ENCODE results near the gene HP1BP3.

The HP1BP3 gene

DNA sequence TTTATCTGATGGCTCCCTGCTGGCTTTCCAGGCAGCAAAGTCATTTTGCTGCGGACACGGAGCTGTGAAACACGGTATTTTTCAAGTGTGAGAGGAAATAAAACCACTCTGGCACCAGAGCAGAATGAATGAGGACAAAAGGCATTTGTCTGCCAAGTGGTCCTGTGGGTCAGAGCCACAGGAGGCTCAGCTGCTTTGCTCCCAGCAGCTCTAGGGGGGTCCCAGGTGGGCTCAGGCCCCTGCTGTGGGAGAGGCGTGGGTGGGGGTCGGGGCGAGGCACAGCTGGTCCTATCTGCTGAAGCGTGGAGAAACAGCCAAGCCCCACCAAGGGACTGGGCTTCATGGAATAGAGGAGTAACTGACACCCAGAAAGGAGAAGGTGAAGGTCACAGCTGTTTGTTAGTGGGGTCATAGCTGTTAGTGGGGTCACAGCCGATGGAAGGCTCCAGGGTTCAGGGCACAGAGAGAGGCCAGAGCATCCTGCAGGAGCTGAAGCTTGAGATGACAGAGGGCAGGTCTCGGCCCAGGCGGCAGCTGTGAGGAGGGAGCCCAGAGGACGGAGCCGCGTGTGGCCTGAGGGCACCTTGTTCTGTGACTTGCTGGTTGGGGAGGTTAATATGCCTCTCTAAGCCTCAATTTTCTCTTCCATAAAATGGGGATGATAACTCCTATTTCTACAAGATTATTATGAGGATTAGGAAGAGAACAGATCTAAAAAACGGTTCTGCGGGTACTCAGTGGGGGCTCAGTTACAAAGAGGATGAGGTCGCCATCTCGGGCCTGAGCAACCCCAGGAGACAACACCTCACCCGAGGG is 76.4 kb downstream of the HP1BP3 start:
- DNase-seq = no peak

DNA sequence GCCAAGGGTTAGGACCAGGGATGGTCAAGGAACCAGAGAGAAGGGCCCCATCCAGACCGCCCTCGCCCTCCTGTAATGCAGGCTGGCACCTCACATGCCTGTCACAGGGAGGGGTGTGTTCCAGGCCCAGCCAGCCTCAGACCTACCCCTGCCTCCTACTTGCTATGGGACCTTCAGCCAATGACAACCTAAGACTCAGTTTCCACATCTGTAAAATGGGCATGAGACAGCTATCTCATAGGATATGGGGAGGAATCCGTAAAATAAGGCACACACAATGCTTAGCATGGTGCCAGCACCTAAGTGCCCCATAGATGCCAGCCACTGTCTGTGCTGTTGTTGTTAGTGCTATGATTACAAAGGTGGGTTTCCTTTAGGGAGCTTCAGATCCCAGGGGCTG is 77.2 kb downstream of the HP1BP3 start:
- DNase-seq = no peak

DNA sequence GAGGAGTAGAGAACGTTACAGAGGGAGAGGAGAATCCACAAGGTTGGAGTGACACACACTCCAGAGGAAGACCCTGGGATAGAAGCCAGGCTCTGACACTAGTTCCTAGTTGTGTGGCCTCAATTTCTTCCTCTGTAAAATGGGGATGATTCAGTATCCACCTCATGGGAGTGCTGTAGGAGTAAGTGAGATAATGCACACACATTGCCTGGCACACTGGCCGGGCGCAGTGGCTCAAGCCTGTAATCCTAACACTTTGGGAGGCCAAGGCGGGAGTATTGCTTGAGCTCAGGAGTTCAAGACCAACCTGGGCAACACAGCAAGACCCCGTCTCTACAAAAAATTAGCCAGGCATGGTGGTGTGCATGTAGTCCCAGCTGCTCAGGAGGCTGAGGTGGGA is 78.2 kb downstream of the HP1BP3 start:
- DNase-seq = no peak

DNA sequence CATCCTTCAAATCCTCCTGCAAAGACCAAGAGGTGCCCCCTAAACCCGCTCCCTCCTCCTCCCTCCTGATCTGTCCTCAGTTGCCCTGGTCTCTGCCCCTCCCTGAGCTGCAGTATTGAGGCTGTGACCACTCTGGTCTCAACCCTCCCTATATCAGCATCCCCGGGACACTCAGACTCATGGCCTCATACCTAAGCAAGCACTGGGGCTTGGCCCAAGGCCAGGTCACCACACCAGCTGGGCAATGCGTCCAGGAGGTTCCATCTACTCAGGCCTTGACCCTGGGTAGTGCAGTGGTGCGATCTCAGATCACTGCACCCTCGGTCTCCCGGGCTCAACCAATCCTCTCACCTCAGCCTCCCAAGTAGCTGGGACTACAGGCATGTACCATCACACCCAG is 79.0 kb downstream of the HP1BP3 start:
- no peak for DNase-seq

DNA sequence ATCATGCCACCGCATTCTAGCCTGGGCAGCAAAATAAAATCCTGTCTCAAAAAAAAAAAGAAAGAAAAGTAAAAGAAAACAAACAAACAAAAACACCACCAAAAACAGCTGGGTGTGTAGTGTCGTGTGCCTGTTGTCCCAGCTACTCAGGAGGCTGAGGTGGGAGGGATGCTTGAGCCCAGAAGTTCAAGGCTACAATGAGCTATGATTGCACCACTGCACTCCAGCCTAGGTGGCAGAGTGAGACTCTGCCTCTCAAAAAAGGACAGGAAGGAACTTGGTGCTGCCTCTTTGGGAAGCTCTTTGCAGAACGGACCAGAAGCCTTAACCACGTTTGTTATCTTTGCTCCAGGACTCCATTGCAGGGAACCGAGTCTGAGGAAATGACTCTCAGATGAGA is 80.3 kb downstream of the HP1BP3 start:
- DNase-seq = no peak

DNA sequence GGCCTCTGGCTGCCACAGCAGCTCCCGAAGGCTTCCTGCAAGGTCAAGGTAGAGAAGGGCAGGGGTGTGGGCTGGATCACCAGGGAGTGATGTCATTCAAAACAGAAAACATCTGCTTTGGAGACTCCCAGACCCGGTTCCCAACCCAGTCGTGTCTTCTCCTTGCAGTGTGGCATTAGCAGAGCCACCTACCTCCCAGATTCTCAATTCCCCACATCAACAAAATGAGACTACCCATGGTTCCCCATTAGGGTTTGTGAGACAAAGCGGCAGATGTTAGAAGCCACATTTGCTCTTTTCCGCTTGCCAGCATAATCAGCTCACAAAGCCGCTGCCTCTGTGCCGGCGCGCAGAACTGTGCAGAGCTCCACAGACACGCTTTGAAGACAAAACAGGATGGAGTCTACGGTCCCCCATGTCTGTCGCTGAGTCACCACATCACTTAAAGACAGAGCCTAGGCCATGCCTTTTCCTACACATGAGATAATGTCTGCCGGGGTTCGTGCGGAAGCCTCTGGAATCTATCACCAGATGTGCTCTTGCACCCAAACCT is 81.8 kb downstream of the HP1BP3 start:
- no peak for DNase-seq

DNA sequence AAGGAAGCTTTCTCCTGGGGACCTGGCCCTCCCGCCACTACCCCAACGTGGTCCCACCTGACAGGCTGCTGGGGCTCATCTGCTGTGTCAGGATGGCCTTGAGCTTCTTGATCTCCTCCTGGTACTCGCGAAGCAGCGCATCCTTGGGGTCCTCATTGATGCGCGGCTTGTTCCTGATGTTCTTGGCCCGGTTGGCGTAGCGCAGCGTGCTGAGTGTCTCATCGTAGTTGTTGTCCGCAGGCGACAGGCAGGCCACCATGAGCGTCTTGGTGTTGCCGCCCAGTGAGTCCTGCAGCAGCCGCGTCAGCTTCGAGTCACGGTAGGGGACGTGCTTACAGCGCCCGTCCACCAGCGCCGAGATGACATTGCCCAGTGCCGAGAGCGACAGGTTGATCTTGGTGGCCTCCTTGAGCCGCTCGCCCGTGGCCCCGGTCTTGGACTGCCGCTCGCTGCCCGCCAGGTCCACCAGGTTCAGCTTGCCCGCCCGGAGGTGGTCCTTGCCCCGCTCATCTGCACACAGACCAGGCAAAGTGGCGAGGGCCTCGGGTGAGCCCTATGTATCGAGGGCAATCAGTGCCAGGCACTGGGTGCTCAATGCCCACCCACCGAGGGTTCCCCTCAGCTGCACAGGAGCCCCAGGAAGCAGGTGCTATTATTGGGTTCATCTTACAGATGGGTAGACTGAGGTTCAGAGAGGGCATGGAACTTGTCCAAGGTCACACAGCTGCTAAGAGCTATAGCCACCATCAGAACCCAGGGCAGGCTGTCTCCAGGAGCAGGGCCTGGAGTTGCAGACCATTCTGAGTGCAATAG is 82.5 kb downstream of the HP1BP3 start:
- no peak for DNase-seq

DNA sequence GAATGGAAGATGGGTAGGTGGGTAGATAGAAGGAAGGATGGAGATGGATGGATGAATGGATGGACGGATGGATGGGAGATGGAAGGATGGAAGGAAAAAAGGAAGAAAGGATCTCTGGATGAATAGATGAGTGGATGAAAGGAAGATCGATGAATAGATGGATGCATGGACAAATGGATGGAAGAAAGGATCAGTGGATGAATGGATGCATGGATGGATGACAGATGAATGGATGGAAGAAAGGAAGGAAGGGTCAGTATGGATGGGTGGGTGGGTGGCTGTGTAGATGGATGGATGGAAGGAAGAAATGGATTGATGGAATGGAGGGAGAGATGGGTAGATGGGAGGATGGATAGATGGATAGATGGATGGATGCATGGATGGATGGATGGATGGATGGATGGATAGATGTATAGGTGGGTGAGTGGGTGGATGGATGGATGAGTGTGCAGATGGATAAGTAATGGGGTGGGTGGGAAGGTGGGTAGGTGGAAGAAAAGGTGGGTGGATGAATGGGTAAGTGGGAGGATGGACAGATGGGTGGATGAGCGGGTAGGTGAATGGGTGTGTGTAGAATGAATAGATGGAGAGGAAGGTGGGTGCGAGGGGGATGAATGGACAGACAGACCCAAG is 83.9 kb downstream of the HP1BP3 start:
- DNase-seq = no peak

DNA sequence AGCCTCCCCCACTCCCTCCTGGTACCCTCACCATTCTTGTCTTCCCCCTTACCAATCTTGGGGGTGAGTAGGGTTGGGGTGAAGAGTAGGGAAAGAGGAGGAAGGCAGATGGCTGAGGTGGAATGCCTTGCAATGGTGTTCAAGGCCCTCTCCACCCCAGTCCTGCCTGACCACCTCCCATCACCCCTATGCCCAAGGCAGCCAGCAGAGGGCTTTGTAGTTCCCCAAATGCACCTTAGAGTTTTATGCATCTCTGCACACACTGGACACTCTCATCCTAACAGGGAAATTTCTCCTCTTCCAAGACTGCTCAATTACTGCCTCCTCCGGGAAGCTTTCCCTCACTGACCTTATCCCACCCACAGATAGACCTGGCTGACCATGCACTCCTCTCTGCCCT is 84.7 kb downstream of the HP1BP3 start:
- no peak for DNase-seq

DNA sequence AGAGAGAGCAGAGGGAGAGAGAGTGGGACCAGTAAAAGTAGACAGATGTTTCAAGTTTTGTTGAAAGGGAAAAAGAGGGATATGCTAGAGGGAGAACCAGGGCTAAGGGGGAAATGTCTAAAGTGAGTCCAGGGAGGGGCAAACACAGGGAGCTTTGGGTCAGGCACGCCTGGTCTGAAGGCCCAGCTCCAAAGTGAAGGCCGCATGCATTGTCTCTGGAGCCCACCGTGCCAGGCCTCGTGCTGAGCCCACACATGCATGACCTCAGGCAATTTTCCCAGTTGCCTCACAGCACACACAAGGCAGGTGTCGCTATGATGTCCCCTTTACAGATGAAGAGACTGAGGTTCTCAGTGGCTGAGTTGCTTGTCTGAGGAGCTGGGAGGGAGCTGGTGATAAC is 85.3 kb downstream of the HP1BP3 start:
- DNase-seq = no peak

DNA sequence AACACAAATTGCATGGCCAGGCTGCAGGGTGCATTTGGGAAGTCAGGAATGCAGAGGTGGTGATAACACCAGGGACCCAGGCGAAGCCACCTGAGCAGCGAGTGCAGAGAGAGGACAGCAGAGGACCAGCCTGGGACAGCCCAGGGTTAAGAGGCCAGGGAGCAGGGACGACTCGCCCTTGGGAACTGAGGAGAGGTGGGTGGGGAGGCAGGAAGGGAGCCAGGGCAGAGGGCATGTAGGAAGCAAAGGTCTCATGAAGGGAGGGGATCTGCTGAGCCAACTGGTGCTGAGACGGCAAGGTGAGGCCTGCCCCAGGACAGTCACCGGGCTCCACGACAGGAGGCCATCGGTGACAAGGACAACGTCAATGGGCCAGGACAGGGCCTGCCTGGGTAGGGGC is 85.7 kb downstream of the HP1BP3 start:
- no peak for DNase-seq

DNA sequence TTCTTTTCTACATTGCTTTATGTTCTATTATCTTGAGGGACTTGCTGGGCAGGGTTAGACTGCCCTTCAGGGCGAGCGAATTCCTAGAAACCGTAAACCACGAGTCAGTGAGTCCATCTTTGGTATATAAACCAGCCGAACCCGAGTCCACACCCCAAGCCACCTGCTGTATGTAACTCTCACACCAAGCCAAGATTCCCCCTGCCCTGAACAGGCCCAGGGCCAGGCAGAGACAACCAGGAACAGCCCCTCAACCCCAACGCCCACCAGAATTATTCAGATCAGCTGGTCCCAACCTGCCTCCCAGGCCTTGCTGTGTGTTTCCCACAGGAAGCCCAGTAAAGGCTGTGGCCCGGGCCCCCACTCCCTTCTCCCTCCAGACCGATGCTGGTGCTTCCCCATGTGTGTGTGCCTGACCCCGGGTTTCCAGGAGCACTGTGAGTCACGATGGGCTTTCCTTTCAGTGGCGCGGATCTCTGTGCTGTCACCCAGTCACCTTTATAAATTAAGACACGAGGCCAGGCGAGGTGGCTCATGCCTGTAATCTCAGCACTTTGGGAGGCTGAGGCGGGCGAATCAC is 86.4 kb downstream of the HP1BP3 start:
- no peak for DNase-seq

DNA sequence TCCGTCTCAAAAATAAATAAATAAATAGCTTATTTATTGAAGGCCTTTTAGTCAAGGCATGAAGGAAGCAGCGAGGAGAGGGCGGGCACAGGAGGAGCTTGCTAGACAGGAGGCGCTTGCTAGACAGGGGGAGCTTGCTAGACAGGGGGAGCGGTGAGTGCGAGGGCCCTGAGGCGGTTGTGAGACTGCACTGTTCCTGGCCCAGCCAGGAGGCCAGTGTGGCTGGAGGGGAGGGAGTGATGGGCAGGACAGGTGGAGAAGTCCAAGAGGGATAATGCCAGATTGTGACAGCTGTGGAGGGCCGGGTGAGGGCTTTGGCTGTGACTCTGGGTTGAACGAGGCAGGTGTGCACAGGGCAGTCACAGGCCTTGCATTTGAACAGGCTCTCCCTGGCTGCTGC is 87.5 kb downstream of the HP1BP3 start:
- no peak for DNase-seq

DNA sequence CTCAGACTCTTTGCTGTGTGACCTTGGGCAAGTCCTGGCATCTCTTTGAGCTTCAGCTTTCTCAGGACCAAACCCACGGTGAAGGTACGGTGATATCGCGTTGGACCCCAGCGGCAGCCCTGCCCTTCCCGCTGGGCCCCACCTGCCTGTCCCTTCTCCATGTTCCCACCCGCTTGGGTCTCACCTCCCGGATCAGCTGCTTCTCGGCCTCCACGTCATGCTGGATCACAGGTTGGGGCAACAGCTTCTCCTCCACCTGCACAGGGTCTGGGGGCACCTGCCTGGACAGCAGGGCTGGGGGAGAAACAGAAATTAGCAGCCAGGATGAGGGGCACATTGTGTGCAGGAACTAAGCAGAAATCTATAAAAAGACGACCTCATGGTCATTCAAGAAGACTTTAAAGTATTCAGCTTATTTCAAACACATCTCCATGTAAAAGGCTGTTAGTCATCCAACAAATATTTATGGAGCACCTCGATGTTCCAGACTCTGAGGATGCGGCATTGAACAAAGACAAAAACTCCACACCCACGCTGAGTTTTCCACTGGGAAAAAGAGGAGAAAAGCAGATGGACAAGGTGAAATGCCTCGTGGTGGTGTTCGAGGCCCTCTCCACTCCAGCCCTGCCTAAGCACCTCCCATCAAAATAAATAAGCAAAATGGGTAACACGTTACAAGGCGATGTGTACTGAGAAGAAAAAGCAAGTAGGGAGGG is 88.8 kb downstream of the HP1BP3 start:
- DNase-seq = no peak

DNA sequence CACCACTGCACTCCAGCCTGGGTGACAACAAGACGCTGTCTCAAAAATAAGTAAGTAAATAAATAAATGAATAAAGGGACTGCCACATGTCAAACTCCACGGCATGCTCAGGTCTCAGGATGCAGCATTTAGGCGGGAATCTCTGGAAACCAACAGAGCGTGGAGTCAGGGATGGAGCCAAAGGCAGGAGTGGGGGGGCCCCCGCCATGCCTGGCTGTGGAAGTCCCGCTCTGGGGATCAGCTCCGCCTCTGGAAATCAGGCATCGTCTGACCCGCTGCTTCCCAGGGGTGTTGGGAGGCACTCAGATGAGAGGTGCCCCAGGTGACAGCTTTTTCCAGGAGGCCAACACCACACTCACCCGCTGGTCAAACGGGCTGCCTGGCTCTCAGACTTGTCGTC is 89.5 kb downstream of the HP1BP3 start:
- no peak for DNase-seq

DNA sequence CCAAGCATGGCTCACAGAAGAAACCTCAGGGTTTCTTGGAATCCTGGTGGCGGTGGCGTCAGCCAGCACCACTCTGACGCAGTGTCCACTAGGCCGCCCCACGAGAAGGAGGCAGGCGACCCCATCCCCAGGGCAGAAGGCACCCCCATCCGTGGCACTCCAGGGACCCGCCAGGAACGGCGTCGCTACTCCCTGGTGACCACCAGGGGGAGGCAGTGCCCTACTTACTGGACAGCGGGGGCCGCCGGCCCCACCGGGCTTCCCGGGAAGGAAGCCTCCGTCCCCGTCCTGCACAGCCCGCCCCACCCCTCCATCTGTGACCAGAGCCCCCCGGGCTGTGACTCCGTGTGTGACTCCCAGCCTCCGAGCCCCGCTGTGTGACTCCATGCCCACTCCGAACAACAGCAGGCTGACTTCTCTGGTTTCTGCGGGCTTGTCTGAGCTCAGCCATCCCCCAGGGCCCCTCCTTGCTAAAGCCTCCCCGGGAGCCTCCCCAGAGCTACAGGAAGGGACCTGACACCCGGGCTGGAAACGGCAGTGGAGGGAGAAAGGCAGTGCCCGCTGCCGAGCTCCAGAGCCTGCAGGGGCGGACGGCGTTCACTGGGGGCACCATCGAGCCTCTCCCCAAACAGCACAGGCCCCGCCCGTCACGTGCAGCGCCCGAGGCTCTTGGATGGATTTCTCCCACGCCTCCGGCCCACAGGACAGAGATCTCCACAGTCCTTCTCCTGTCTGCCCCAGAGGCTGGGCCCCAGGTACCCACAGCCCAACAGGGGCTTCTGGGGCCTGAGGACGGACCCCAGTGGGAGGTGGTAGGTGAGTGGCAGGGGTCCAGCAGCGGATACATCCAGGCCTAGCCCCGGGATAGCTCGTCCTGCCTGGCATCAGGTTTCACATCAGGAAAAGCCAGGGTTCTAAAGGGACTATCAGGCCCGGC is 90.4 kb downstream of the HP1BP3 start:
- peak; percentile 59 to 62 for DNase-seq

DNA sequence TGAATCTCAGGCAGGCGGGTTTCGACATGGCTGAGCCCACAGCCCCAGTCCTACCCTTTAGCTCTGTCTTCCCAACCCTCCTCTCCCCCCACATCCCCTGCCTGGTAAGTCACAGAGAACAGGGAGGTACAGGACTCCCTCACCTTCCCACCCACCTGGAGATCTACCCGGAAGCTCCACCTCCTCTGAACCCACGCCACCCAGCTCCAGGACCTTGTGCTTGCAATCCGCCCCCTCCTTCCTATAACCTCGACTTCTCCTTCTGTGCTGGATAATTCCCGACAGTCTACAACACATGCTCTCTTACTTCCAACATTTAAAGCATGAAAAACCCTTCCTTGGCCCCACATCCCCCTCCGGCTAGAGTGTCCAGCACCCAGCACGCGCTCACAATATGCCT is 91.6 kb downstream of the HP1BP3 start:
- DNase-seq = no peak

DNA sequence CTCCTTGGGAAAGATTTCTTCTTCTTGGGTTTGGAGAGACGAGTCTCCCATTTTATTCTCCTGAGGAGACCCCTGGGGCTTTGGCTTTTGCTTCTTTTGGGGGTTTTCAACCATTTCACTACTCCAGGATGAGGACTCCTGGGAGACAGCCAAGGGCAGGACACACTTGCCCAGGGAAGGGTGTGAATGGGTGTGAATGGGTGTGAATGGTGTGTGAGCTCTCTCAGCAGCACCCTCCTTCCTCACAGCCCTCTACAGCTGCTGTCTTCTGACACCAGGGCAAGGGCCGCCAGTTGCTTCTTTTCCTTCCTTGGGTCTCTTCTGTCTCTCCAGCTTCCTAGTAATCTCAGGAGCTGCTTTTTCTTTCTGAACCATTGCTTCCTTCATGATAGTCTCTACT is 93.5 kb downstream of the HP1BP3 start:
- DNase-seq = no peak

Data from activated CD4-positive, alpha-beta T cell treated with anti-CD3 and anti-CD28 coated beads, Interleukin-2, amount 50 U/mL, for 4 hours (primary cell).